Breast epithelium (tissue), 4 donors: ENCODE data around the gene NUP107. TPM values are rescaled to one million over a fixed set of nuclear protein-coding genes. Genes with fewer than 3 reads are reported as not detected.
"Not testable (repeated sequence)": the region's sequence is repeated elsewhere in the genome, so short reads cannot be mapped to it uniquely, and the experiment has no call there.

Experiments used
- DNase-seq, 2 donors: peaks; one replicate each; pipeline ENCODE4 v3.0.0-alpha.2; 2019; ENCODE audit warnings: low spot score in 2 of 2
- H3K27ac ChIP-seq, 2 donors: fragments of 200-600 bp; sonication (generic) in 1 of 2; one replicate each; pipeline ENCODE4 v1.5.1; 2016 to 2019; ENCODE audit warnings: mild to moderate bottlenecking in 1 of 2
- H3K27me3 ChIP-seq, 2 donors: fragments of 200-600 bp; sonication (generic) in 1 of 2; one replicate each; pipeline versions ENCODE4 v1.5.1 to v1.6.0; 2017 to 2019; ENCODE audit warnings: control low read depth in 1 of 2, mild to moderate bottlenecking in 1 of 2
- H3K36me3 ChIP-seq: fragments of 200-600 bp; one replicate; pipeline ENCODE4 v1.5.1; 2019
- H3K4me1 ChIP-seq, 2 donors: fragments of 200-600 bp; sonication (generic); one replicate each; pipeline ENCODE4 v1.5.1; 2016 to 2019; ENCODE audit warnings: control low read depth in 1 of 2
- H3K4me3 ChIP-seq, 3 donors: fragments of 200-600 bp; sonication (generic); 1 replicate in 2 of 3; 2 replicates in 1 of 3; pipeline ENCODE4 v1.5.1; 2016 to 2019; ENCODE audit warnings: mild to moderate bottlenecking in 3 of 3, moderate library complexity in 2 of 3
- H3K9me3 ChIP-seq, 2 donors: fragments of 200-600 bp; sonication (generic) in 1 of 2; one replicate each; pipeline ENCODE4 v1.5.1; 2016 to 2019; ENCODE audit warnings: control low read depth in 1 of 2
- POLR2A ChIP-seq: fragments of 450-650 bp; IDR thresholded peaks from one replicate; pipeline ENCODE4 v1.6.1; 2016; ENCODE audit warnings: antibody characterized with exemption, mild to moderate bottlenecking, moderate library complexity
- POLR2AphosphoS5 ChIP-seq, 3 donors: sonication (generic); formaldehyde crosslinking; IDR thresholded peaks; one replicate each; pipeline ENCODE4 v1.6.1; 2017; ENCODE audit warnings: antibody characterized with exemption in 3 of 3
- intact Hi-C: fragments of 100-400 bp; cut with DNase I; formaldehyde crosslinking; loops from one replicate; pipeline ENCODE4 v1.15.1; 2023; ENCODE audit warnings: low total_unique reads
- total RNA-seq, 3 donors: library from RNA; depleted of rRNA; stranded (reverse); fragments of >200 nt; gene quantifications; one replicate each; pipeline ENCODE4 v1.1.0, GENCODE V29; 2016
- TF ChIP-seq, protein P1 (sequence below), 3 donors: fragments of 450-650 bp; IDR thresholded peaks; one replicate each; pipeline ENCODE4 v1.5.1; 2016 to 2017; ENCODE audit warnings: antibody characterized with exemption in 3 of 3, mild to moderate bottlenecking in 3 of 3, moderate library complexity in 3 of 3

NUP107 gene
- total RNA-seq = 10 to 100 TPM; 44.6 to 62.6 (median 58.7) TPM

DNA sequence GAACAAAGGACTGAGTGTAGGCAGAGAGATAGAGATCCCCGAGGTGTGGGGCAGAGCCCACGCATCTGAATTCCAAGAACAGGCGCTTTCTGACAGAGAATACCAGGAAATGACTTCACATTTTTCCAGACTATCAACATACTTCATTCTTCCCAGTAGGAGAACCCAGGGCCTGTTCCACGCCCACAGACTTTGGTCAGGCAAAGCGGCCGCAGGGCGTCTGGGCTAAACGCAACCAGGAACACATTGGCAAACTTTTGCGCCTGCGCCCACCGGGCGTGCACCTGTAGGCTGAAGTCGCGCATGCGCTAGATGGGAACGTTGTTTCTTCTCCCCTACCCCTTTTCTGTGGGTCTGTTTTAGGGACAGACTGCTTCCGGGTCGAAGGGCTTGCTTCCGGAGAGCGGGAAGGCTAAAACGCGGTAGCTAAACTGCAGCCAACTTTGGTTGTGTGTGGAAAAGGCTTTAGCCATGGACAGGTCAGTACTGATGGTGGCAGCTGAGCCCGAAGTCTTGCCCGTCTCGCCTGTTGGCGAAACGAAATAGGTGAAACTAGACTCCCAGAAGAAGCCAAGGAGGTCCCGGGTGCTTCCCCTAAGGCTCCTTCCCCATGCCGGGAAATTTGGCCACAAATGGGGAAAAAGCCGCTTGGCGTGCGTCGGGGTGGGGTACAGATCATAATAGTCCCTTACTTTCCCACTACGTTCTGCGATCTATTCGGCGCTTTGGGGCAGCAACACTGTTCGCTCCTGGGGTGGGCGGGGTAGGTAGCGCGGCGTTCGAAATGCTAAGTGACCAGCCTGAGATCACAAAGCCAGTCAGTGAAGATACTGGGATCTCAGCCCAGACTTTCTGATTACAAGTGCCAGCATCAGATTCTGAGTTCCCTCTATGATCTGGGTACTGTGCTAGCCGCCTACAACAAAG lies at the start of gene NUP107:
TSS of gene NUP107 (plus strand) at position 384 of the 927 bp plus-strand sequence. CDS start at position 472, 88 bp downstream.
- intact Hi-C loops = loop anchor here (5.0 kb wide), 1 partner anchor 325 kb away; no protein-coding TSS in a partner anchor
- H3K9me3 ChIP-seq = no peaks in the 10 kb centered on the region

GRCh38 chr12:68637439-68637838 lies 49.3 kb upstream of the NUP107 start:
- intact Hi-C loops, H3K4me1 ChIP-seq: not testable (repeated sequence)

More for the DNA sequence above, at the start of gene NUP107:
- Histone ChIP-seq H3K27me3 (no peaks in the 10 kb centered on the region), H3K4me1 (no peaks in the 10 kb centered on the region), H3K36me3 (no peaks in the 10 kb centered on the region), H3K4me3 (peak within 1 kb of the TSS; percentile 77 to 91 (median 85)), H3K27ac (peak within 1 kb of the TSS; percentile 90 to 91)
- peak; percentile 99 to 100 for DNase-seq
- peak; percentile 54 for TF ChIP-seq POLR2A
- TF ChIP-seq, protein P1, sequence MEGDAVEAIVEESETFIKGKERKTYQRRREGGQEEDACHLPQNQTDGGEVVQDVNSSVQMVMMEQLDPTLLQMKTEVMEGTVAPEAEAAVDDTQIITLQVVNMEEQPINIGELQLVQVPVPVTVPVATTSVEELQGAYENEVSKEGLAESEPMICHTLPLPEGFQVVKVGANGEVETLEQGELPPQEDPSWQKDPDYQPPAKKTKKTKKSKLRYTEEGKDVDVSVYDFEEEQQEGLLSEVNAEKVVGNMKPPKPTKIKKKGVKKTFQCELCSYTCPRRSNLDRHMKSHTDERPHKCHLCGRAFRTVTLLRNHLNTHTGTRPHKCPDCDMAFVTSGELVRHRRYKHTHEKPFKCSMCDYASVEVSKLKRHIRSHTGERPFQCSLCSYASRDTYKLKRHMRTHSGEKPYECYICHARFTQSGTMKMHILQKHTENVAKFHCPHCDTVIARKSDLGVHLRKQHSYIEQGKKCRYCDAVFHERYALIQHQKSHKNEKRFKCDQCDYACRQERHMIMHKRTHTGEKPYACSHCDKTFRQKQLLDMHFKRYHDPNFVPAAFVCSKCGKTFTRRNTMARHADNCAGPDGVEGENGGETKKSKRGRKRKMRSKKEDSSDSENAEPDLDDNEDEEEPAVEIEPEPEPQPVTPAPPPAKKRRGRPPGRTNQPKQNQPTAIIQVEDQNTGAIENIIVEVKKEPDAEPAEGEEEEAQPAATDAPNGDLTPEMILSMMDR (IDR thresholded peaks at IDR 0.05) = peak; percentile 31 to 68 (median 40)
- peak; percentile 89 to 95 (median 95) for TF ChIP-seq POLR2AphosphoS5 (IDR thresholded peaks at IDR 0.05)

DNA sequence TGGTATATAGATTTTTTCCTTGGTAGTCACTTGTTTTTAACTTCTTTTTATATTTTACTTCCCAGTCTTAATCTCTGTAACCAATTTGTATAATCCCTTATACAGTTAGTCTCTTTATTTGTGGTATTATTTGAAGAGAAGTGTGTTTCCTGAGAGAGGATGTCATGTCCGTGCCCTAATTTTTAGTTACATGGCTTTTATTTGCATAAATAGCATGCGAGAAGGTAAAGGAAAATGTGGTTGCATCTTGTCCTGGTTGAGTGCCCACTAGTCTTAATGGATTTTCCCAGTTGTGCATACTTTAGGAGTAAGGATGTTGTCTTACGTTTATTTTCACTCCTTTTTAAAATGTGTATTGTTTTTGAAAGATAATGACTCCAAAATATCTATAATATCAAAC lies 48.6 kb upstream of the NUP107 start:
- no peak for TF ChIP-seq POLR2AphosphoS5 (IDR thresholded peaks at IDR 0.05)
- H3K4me1 ChIP-seq = peaks cover 0 to 7% of the 10 kb centered on the region in 2 donors
- H3K27me3 ChIP-seq = no peaks in the 10 kb centered on the region
- no peaks in the 10 kb centered on the region for H3K9me3 ChIP-seq
- no peaks in the 10 kb centered on the region for H3K36me3 ChIP-seq
- intact Hi-C loops = no loop called here
- no peak overlapping the region for H3K4me3 ChIP-seq
- no peak overlapping the region for H3K27ac ChIP-seq
- no peak for DNase-seq

More at GRCh38 chr12:68637439-68637838, 49.3 kb upstream of the NUP107 start:
- not testable (repeated sequence) for DNase-seq, H3K27me3 ChIP-seq, H3K27ac ChIP-seq, H3K4me3 ChIP-seq, H3K36me3 ChIP-seq, H3K9me3 ChIP-seq

DNA sequence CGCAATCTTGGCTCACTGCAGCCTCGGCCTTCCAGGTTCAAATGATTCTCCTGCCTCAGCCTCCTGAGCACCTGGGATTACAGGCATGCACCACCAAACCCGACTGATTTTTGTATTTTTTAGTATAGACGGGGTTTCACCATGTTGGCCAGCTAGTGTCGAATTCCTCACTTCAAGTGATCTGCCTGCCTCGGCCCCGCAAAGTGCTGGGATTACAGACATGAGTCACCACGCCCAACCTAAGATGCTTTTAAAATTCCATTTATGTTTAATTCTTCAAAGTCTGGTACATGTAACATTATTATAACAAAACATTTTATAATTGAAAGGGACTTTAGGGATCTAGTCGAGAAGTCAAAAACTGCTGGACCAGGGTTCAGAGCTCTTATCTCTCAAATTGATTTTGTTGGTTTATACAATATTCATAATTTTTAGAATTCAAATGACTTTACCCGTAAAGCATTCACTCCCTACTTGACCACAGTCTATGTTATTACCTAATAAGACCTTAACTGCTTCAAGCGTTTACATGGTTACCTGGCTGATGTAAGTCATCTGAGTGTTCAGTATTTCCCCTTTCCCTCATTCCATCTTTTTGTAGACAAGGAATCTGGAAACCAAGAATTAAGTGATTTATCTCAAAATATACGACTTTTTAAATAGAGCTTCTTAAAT lies 47.9 kb upstream of the NUP107 start:
- TF ChIP-seq, protein P1 (IDR thresholded peaks at IDR 0.05) = no peak
- no peak for TF ChIP-seq POLR2A
- no peak for TF ChIP-seq POLR2AphosphoS5 (IDR thresholded peaks at IDR 0.05)
- H3K4me1 ChIP-seq = peaks cover 0 to 5% of the 10 kb centered on the region in 2 donors
- intact Hi-C loops = no loop called here
- no peak overlapping the region for H3K4me3 ChIP-seq
- no peak for DNase-seq
- H3K27ac ChIP-seq = no peak overlapping the region
- H3K36me3 ChIP-seq = no peaks in the 10 kb centered on the region
- no peaks in the 10 kb centered on the region for H3K27me3 ChIP-seq
- no peaks in the 10 kb centered on the region for H3K9me3 ChIP-seq

- TF ChIP-seq, protein P1 (IDR thresholded peaks at IDR 0.05) = no peak
- TF ChIP-seq POLR2AphosphoS5 (IDR thresholded peaks at IDR 0.05) = no peak
- no peak for TF ChIP-seq POLR2A
- H3K9me3 ChIP-seq = no peaks in the 10 kb centered on the region
- no peaks in the 10 kb centered on the region for H3K4me1 ChIP-seq
- no peaks in the 10 kb centered on the region for H3K27me3 ChIP-seq
- DNase-seq = no peak
- intact Hi-C loops = no loop called here
- no peak overlapping the region for H3K4me3 ChIP-seq
- no peak overlapping the region for H3K27ac ChIP-seq
- no peaks in the 10 kb centered on the region for H3K36me3 ChIP-seq
Observed at GRCh38 chr12:68639396-68639767, 47.4 kb upstream of the NUP107 start.

DNA sequence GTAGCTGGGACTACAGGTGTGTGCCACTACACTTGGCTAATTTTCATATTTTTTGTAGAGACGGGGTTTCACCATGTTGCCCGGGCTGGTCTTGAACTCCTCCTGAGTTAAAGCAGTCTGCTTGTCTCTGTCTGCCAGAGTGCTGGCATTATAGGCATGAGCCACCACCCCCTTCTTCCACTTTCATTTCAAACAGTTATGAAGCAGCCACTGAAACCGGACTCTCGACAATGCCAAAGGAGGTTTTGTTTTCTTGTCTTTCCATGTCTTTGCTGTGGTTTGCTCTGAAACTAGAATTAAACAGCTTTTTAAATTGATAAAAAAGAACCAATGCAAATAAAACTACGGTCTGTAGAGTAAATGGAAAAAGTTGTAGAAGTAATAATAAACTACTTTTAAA lies 45.6 kb upstream of the NUP107 start:
- no peaks in the 10 kb centered on the region for H3K9me3 ChIP-seq
- no peaks in the 10 kb centered on the region for H3K27me3 ChIP-seq
- no peak overlapping the region for H3K27ac ChIP-seq
- intact Hi-C loops = no loop called here
- H3K36me3 ChIP-seq = no peaks in the 10 kb centered on the region
- H3K4me1 ChIP-seq = no peaks in the 10 kb centered on the region
- no peak overlapping the region for H3K4me3 ChIP-seq
- no peak for TF ChIP-seq POLR2AphosphoS5 (IDR thresholded peaks at IDR 0.05)
- TF ChIP-seq, protein P1 (IDR thresholded peaks at IDR 0.05) = no peak
- no peak for TF ChIP-seq POLR2A
- DNase-seq = no peak
